AG09309 (cell line): Measurements from ENCODE around the gene FKRP.

Experiments used
- DNase-seq: peaks from one replicate; pipeline ENCODE4 v3.0.0-alpha.2; 2010; ENCODE audit warnings: low read depth
- H3K4me3 ChIP-seq: 2 replicates; pipeline ENCODE4 v1.5.1; 2011; ENCODE audit warnings: mild to moderate bottlenecking, low read depth, low read length, moderate library complexity; ENCODE audit not compliant: control insufficient read depth
- CTCF ChIP-seq: IDR thresholded peaks from 2 replicates; pipeline ENCODE4 v1.5.1; 2011; ENCODE audit warnings: mild to moderate bottlenecking, low read depth, low read length, inconsistent platforms; ENCODE audit not compliant: insufficient read depth, control insufficient read depth; ENCODE audit errors: missing control alignments

Gene FKRP

GRCh38 chr19:46806656-46807055 is 60.8 kb downstream of the FKRP start:
- DNase-seq = no peak
- no peak for TF ChIP-seq CTCF
- H3K4me3 ChIP-seq = no peak overlapping the region
